Measurements from ENCODE around the gene ERCC4.
"Not testable (repeated sequence)": the region's sequence is repeated elsewhere in the genome, so short reads cannot be mapped to it uniquely, and the experiment has no call there.

ERCC4 gene

DNA sequence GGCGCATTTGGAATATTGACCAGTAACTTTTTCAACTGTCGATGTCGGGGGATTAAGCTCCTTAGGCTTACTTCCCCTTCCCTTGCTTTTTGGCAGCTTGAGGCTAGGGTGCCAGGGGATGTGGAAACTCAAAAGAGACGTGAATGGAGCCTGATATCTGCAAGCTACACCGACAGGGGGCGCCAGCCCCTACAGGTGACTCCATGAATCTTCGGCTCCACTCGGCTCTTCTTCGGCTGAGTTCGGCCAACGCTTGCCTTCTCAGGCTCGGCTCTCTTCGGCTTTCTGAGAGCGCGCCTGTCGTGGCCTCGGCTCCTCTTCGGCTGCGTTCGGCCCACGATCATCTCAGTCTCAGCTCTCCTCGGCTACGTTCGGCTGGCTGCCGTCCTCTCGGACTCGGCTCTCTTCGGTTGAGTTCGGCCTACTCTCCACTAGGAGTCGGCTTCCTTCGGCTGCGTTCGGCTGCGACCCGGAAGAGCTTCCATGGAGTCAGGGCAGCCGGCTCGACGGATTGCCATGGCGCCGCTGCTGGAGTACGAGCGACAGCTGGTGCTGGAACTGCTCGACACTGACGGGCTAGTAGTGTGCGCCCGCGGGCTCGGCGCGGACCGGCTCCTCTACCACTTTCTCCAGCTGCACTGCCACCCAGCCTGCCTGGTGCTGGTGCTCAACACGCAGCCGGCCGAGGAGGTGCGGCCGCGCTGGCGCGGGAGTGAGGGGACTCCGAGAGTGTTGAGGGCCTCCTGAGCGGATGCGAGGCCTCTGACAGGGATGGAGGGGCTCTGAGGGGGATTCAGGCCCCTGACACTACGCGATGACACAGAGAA is at the start of gene ERCC4:
TSS of gene ERCC4 (plus strand) at position 472 of the 827 bp plus-strand sequence. CDS start at position 484, 12 bp downstream.
- peak; percentile 97 to 98 for DNase-seq (ENCODE audit: low read depth in 2 of 2)

- DNase-seq (ENCODE audit: low read depth in 2 of 2), result no peak
These were observed 46.0 kb upstream of the ERCC4 start for GRCh38 chr16:13873835-13874438.

- DNase-seq (ENCODE audit: low read depth in 2 of 2), result no peak
These were observed 44.2 kb upstream of the ERCC4 start for GRCh38 chr16:13875614-13876284.

GRCh38 chr16:13883276-13883675 is 36.7 kb upstream of the ERCC4 start:
- DNase-seq (ENCODE audit: low read depth in 2 of 2), result no peak

GRCh38 chr16:13883881-13884280 is 36.1 kb upstream of the ERCC4 start:
- DNase-seq (ENCODE audit: low read depth in 2 of 2), result no peak

GRCh38 chr16:13885700-13886099 is 34.3 kb upstream of the ERCC4 start:
- DNase-seq (ENCODE audit: low read depth in 2 of 2), result no peak

DNA sequence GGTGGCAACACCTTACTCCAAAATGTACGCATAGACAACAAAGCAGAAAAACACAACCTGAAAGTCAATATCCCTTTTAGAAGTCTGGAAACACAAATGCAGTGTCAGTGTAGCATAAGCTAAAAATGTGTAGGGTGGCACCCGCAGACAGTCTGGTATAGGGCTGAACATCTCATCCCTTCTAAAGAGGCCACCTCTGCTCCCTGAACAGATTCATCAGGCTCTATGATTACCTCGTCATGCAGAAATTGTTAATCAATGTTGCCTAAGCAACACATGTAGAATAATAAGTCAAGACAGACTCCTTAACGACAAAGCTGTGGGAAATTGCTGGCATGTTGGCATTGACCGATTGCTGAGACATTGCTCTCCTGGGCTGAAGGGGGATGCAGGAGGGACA is 33.3 kb upstream of the ERCC4 start:
- DNase-seq (ENCODE audit: low read depth in 2 of 2), result no peak

- not testable (repeated sequence) for DNase-seq (ENCODE audit: low read depth in 2 of 2)
These were observed 30.6 kb upstream of the ERCC4 start for GRCh38 chr16:13889323-13889722.

GRCh38 chr16:13892301-13892700 is 27.7 kb upstream of the ERCC4 start:
- DNase-seq (ENCODE audit: low read depth in 2 of 2), result no peak

DNA sequence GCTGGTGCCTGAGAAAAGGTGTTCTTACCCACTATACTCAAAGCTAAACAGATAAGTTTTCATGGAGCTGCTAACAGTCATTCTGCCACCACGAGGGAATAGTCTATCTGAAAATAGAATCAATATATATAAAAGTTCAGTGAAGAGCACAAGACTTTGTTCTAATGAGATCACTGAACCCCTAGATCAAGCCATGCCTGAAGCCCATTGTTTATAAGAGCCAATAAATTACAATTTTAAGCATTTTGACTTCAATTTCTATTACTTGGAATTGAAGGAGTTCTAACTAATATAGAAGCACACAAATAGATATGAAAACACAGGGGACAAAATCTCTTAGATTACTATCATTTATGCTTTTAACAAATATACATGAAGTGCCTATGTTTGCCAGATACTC is 24.4 kb upstream of the ERCC4 start:
- DNase-seq (ENCODE audit: low read depth in 2 of 2), result no peak

- DNase-seq (ENCODE audit: low read depth in 2 of 2), result no peak
These were observed 23.3 kb upstream of the ERCC4 start for GRCh38 chr16:13896543-13897182.

DNA sequence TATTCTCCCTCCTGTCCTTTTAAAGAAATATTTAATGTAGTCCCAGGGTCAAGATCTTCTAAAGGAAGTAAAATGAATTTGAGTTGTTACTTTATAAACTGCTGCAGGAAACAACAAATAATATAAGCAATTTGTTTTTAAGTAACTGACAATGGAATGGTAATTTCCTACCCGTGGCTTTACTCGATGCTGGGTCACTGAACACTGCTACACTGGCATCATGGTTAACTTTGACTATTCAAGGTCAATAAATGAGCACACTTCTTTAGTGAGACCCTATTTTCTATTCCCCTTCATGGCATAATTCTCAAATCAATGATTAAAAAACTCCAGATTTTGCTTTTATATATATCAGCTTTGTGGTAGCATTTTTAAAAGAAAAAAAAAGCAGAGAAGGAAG is 22.1 kb upstream of the ERCC4 start:
- no peak for DNase-seq (ENCODE audit: low read depth in 2 of 2)

GRCh38 chr16:13898233-13898632 is 21.7 kb upstream of the ERCC4 start:
- no peak for DNase-seq (ENCODE audit: low read depth in 2 of 2)

GRCh38 chr16:13902052-13902451 is 17.9 kb upstream of the ERCC4 start:
- no peak for DNase-seq (ENCODE audit: low read depth in 2 of 2)

DNA sequence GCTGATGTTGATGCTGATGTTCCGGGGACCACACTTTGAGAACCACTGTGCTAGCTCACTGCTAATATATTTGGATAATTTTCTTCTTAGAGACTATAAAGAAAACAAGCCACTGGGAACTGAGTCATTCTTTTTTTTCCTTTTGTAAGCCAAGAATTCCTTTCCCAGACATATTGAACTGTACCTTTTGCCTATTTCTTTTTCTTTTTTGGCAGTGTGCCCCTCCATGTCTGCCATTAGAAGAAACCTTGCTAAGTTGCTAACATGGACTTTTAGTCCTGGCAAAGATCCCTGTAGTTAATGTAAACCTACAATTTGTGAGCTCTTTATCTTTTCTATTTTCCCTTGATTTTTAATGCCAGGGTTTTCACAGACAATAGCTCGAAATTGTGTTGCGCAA is 17.3 kb upstream of the ERCC4 start:
- DNase-seq (ENCODE audit: low read depth in 2 of 2), result no peak

DNA sequence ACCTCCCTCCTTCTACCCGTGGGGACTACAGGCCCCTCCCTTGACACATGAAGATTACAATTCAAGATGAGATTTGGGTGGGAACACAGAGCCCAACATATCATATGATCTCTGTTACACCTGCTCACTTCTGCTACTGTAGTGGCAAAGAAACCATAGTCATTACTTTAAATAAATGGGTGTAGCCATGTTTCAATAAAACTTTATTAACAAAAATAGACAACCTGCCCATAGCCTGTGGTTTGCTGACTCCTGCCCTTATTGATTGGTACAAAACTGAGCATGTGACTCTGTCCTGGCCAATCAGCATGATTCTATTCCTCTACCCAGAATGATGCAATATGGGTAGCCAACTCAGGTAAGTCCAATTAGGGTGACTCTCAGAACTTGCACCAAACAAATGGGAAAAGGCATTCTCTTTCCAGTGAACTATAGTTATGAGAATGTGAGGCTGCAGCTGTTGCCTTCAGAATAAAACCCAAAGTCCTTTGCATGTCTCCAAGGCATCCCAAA is 15.7 kb upstream of the ERCC4 start:
- DNase-seq (ENCODE audit: low read depth in 2 of 2), result no peak

DNA sequence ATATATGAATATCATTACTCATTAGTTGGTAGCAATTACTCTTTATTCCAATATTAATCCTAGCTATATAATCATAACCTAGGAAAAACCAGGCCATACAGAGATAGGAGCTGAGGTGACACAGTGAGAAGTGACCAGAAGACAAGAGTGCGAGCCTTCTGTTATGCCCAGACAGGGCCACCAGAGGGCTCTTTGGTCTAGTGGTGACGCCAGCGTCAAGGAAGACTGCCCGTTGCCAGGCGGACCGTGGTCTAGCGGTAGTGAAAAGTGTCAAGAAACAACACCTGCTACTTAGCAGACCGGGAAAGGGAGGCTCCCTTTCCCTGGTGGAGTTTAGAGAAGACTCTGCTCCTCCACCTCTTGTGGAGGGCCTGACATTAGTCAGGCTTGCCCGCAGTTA is 15.1 kb upstream of the ERCC4 start:
- not testable (repeated sequence) for DNase-seq (ENCODE audit: low read depth in 2 of 2)

DNA sequence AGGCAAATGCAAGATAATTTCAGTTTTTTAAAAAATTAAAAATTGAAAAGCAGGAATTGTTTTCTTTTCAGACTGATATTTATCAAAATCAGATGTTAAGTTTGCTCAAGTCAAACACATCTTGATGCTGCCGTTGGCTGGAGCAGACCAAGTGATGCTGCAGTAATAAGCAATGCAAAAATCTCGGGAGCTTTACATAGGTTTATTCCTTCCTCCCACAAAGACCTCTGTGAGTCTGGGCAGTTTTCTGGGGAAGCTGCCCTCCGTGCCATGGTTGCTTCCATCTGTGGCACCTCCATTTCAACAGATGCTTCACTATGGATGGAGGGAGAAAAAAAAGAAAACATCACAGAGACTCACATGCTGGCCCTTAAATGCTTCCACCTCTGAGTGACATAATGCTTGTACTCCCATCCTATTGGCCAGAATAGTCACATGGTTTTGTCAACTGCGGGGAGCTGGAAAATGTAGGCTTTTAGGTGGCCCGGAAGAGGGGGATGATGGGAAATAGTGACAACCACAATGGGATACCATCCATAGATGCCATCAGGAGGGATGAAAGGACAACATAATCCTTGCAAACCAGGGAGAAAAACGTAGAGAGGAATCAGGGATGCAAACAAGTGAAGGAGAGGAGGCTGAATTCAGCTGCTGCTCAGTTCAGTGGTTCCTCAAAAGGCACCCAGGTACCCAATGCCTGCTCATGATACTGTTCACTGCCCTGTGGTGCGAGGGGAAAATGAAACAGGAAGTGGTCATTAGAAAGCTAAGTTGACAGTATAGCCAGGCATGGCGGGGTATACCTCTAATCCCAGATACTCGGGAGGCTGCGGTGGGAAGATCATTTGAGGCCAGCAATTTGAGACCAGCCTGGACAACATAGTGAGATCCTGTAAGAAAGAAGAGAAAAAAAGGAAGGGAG is 13.5 kb upstream of the ERCC4 start:
- no peak for DNase-seq (ENCODE audit: low read depth in 2 of 2)

GRCh38 chr16:13907431-13907830 is 12.5 kb upstream of the ERCC4 start:
- no peak for DNase-seq (ENCODE audit: low read depth in 2 of 2)

- DNase-seq (ENCODE audit: low read depth in 2 of 2), result no peak
These were observed 10.9 kb upstream of the ERCC4 start for GRCh38 chr16:13909069-13909468.

DNA sequence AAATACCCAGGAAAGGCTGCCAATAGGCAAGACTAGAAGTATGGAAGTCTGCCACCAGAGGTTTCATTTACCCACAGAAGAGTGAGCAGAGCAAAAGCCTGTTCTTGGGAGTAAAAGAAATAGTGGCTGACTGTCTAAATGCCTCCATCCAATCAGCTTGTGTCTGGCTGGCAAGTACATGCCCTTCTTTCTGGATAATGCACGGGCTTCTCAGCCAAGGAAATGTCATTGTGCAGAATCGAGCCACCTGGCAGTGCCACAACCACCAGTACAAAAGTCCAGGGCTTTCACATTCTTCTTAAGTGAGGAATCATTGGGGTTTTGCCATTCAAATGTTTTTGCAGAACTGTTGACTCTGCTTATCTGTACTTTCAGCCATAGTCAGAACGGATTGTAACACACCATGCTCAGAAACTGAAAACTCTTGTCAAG is 10.1 kb upstream of the ERCC4 start:
- no peak for DNase-seq (ENCODE audit: low read depth in 2 of 2)
